Endothelial cell of umbilical vein (primary cell): ENCODE data around the gene SDCCAG8. TPM values are rescaled to one million over a fixed set of nuclear protein-coding genes. Genes with fewer than 3 reads are reported as not detected.

Experiments
- BruUV-seq: library from RNA; stranded (reverse); fragments of 400-500 nt; replicated peaks from 2 replicates; lab custom pipeline; 2021; lab: Mats Ljungman, UMichigan
- CTCF ChIA-PET: fragments of 300-600, 350-600 bp; sonication (Branson Sonifier 250); formaldehyde crosslinking; loops from one replicate; lab custom pipeline; 2021; ENCODE audit warnings: antibody characterized with exemption, inconsistent platforms; lab: Charles Lee
- POLR2A ChIA-PET: fragments of 300-600, 350-600 bp; sonication (Branson Sonifier 250); formaldehyde crosslinking; loops from one replicate; lab custom pipeline; 2021; ENCODE audit warnings: antibody characterized with exemption, inconsistent platforms; lab: Charles Lee
- DNase-seq: peaks from one replicate; pipeline ENCODE4 v3.0.0-alpha.2; 2011; ENCODE audit warnings: low read depth, low spot score
- FAIRE-seq: peaks from 2 replicates; lab custom pipeline; 2011; peaks lifted over from hg19 to GRCh38; lab: Jason Lieb, UNC
- H2AFZ ChIP-seq: 2 replicates; pipeline ENCODE4 v1.6.0; 2012; ENCODE audit warnings: low read depth, low read length, control low read depth, inconsistent platforms
- H3K27ac ChIP-seq: 2 replicates; pipeline ENCODE4 v1.5.1; 2011; ENCODE audit warnings: low read depth, mild to moderate bottlenecking, control low read depth, low read length, moderate library complexity; ENCODE audit not compliant: insufficient read depth
- H3K27me3 ChIP-seq, 2 experiments: 2 replicates each; pipeline versions ENCODE4 v1.6.0 to v1.6.1; 2011; ENCODE audit warnings: low read length in 2 of 2, mixed read lengths in 1 of 2; ENCODE audit not compliant: control insufficient read depth in 2 of 2, insufficient read depth in 2 of 2
- H3K36me3 ChIP-seq, 2 experiments: 2 replicates in 1 of 2; 3 replicates in 1 of 2; pipeline ENCODE4 v1.5.1; 2011; ENCODE audit warnings: low read length in 2 of 2, mild to moderate bottlenecking in 1 of 2, moderate library complexity in 1 of 2; ENCODE audit not compliant: control insufficient read depth in 2 of 2, insufficient read depth in 2 of 2; ENCODE audit errors: extremely low read depth in 1 of 2
- H3K4me1 ChIP-seq: 3 replicates; pipeline ENCODE4 v1.5.1; 2011; ENCODE audit warnings: mild to moderate bottlenecking, low read length; ENCODE audit not compliant: control insufficient read depth, insufficient read depth; ENCODE audit errors: extremely low read depth
- H3K4me2 ChIP-seq: 2 replicates; pipeline ENCODE4 v1.6.1; 2011; ENCODE audit warnings: low read length, control low read depth, mixed read lengths; ENCODE audit not compliant: insufficient read depth
- H3K4me3 ChIP-seq, 3 experiments: fragments of 200-600 bp in 1 of 3; sonication (generic), shearing (Covaris generic) in 1 of 3; replicated peaks in 1 of 3; 2 replicates each; pipeline ENCODE4 v1.5.1; 2011 to 2016; ENCODE audit warnings: control low read depth in 3 of 3, low read length in 3 of 3, mild to moderate bottlenecking in 2 of 3, inconsistent platforms in 1 of 3, low read depth in 1 of 3, moderate library complexity in 1 of 3; ENCODE audit not compliant: insufficient read depth in 1 of 3
- H3K79me2 ChIP-seq: 2 replicates; pipeline ENCODE4 v1.6.0; 2012; ENCODE audit warnings: low read length, inconsistent platforms; ENCODE audit not compliant: control insufficient read depth, insufficient read depth
- H3K9ac ChIP-seq: replicated peaks from 2 replicates; pipeline ENCODE3; 2011; ENCODE audit warnings: low read length, control low read depth; ENCODE audit not compliant: insufficient read depth; ENCODE audit errors: extremely low read depth
- H3K9me1 ChIP-seq: replicated peaks from 3 replicates; pipeline ENCODE4 v1.6.0; 2011; ENCODE audit warnings: mild to moderate bottlenecking, low read length; ENCODE audit not compliant: control insufficient read depth, insufficient read depth; ENCODE audit errors: extremely low read depth
- H3K9me3 ChIP-seq: replicated peaks from 2 replicates; pipeline ENCODE4 v1.5.1; 2012; ENCODE audit warnings: low read length, inconsistent platforms; ENCODE audit not compliant: control insufficient read depth, insufficient read depth
- H4K20me1 ChIP-seq: replicated peaks from 2 replicates; pipeline ENCODE3; 2011; ENCODE audit warnings: mild to moderate bottlenecking, low read length; ENCODE audit not compliant: control insufficient read depth, insufficient read depth; ENCODE audit errors: extremely low read depth
- EZH2 ChIP-seq: IDR thresholded peaks from 2 replicates; pipeline ENCODE4 v1.6.1; 2012; ENCODE audit warnings: borderline replicate concordance, low read depth, mild to moderate bottlenecking, moderate library complexity, low read length, inconsistent platforms; ENCODE audit not compliant: severe bottlenecking
- FOS ChIP-seq: IDR thresholded peaks from 2 replicates; pipeline ENCODE4 v1.6.1; 2011; ENCODE audit warnings: mild to moderate bottlenecking, low read length, moderate library complexity, borderline replicate concordance; ENCODE audit not compliant: insufficient read depth
- GATA2 ChIP-seq: IDR thresholded peaks from 2 replicates; pipeline ENCODE4 v1.7.0; 2011; ENCODE audit warnings: low read depth, mild to moderate bottlenecking, moderate library complexity, mixed read lengths, low read length; ENCODE audit not compliant: insufficient read length, insufficient read depth
- JUN ChIP-seq: IDR thresholded peaks from 2 replicates; pipeline ENCODE4 v1.6.1; 2011; ENCODE audit warnings: borderline replicate concordance, low read depth; ENCODE audit not compliant: insufficient read length, insufficient read depth
- MYC ChIP-seq: IDR thresholded peaks from one replicate; pipeline ENCODE4 v1.6.1; 2011; ENCODE audit warnings: mild to moderate bottlenecking, low read depth, low read length
- POLR2A ChIP-seq: IDR thresholded peaks from 2 replicates; pipeline ENCODE4 v1.6.1; 2012; ENCODE audit warnings: low read depth, mild to moderate bottlenecking, control low read depth, low read length
- POLR2AphosphoS5 ChIP-seq: IDR thresholded peaks from 2 replicates; pipeline ENCODE4 v1.6.1; 2012; ENCODE audit warnings: low read depth, mild to moderate bottlenecking, control low read depth, low read length, moderate library complexity; ENCODE audit not compliant: insufficient read depth
- dilution Hi-C: fragments of 300-500 bp; cut with MboI; formaldehyde crosslinking; loops from one replicate; pipeline ENCODE4 v1.15.0; 2019; ENCODE audit warnings: low sequenced_read_pairs; ENCODE audit not compliant: extremely low pct_ligation_motif_present
- intact Hi-C: fragments of 100-400 bp; cut with micrococcal nuclease; formaldehyde crosslinking; loops from one replicate; pipeline ENCODE4 v1.10.0; 2022
- polyA plus RNA-seq, 4 experiments: library from polyadenylated mRNA; depleted of rRNA in 3 of 4; stranded (reverse) in 3 of 4; unstranded in 1 of 4; fragments of >200 nt; gene quantifications; 2 replicates each; pipeline versions ENCODE4 v1.2.1 to v1.2.3, GENCODE V29; 2011 to 2012; ENCODE audit warnings: missing spikeins in 1 of 4
- total RNA-seq: library from RNA; stranded (reverse); gene quantifications from 2 replicates; pipeline ENCODE4 v1.2.3, GENCODE V29; 2021
- TF ChIP-seq, protein P1 (sequence below), 2 donors: IDR thresholded peaks; 1 replicate in 1 of 2; 2 replicates in 1 of 2; pipeline ENCODE4 v1.5.1; 2011; ENCODE audit warnings: low read length in 2 of 2, mild to moderate bottlenecking in 2 of 2, moderate library complexity in 2 of 2, control low read depth in 1 of 2, inconsistent platforms in 1 of 2, low read depth in 1 of 2; ENCODE audit not compliant: insufficient read depth in 1 of 2; ENCODE audit errors: extremely low read depth in 1 of 2
- TF ChIP-seq, protein P2 (sequence below): IDR thresholded peaks from 2 replicates; pipeline ENCODE4 v1.6.1; 2011; ENCODE audit not compliant: insufficient read depth, insufficient read length

The SDCCAG8 gene
- total and polyA plus RNA-seq, 2 donors (not counting 3 experiments of a cell fraction or from before 2014, with no cell fraction given): 14.6 to 25.7 TPM

DNA sequence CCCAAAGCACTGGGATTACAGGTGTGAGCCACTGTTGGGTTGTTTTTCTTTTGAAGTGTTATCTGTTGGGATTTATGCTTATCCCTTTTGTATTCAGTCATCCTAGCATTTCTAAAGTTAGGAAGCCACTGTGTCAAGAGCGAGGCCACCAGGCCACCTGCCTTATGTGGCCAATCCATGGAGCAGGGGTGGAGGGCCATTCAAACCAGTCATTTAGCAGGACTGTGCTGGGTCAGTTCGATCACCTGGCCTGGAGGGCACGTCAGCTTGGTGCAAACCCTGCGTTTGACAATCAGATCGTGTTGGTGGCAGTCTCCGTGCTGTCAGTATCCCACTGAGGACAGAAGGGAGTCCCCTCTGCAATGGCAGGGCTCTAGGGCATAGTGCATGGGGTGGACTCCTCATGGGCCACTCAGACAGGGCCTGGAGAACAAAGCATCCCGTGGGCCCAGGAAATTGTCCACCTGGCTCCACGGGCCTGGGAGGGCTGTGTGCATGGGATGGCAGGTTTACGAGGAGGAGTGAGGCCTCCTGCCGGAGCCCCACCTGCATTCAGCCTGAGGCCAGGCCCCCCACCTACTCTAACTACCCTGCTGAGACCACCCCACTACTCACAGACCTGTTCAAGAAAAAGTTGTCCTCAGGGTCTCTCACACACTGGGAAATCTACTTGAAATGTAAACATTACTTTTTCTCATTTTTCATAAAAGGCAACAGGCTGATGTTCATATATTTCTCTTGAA lies 242.3 kb downstream of the SDCCAG8 start:
- no peak for FAIRE-seq
- H3K27me3 ChIP-seq: no peaks in the 10 kb centered on the region
- no peaks in the 10 kb centered on the region for H3K4me1 ChIP-seq
- H3K9ac ChIP-seq: no peak overlapping the region
- no peak for DNase-seq
- no peaks in the 10 kb centered on the region for H3K79me2 ChIP-seq
- H3K27ac ChIP-seq: no peak overlapping the region
- H3K4me3 ChIP-seq: no peak overlapping the region
- H3K4me2 ChIP-seq: no peak overlapping the region
- H3K36me3 ChIP-seq: peaks cover 0 to 7% of the 10 kb centered on the region in 2 experiments
- TF ChIP-seq MYC (no peak), JUN (no peak), POLR2A (no peak), GATA2 (no peak), EZH2 (no peak), POLR2AphosphoS5 (no peak), FOS (no peak)
- TF ChIP-seq, protein P1, sequence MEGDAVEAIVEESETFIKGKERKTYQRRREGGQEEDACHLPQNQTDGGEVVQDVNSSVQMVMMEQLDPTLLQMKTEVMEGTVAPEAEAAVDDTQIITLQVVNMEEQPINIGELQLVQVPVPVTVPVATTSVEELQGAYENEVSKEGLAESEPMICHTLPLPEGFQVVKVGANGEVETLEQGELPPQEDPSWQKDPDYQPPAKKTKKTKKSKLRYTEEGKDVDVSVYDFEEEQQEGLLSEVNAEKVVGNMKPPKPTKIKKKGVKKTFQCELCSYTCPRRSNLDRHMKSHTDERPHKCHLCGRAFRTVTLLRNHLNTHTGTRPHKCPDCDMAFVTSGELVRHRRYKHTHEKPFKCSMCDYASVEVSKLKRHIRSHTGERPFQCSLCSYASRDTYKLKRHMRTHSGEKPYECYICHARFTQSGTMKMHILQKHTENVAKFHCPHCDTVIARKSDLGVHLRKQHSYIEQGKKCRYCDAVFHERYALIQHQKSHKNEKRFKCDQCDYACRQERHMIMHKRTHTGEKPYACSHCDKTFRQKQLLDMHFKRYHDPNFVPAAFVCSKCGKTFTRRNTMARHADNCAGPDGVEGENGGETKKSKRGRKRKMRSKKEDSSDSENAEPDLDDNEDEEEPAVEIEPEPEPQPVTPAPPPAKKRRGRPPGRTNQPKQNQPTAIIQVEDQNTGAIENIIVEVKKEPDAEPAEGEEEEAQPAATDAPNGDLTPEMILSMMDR (IDR thresholded peaks at IDR 0.05; ENCODE audit: extremely low read depth in 1 of 2, insufficient read depth in 1 of 2, low read depth in 1 of 2, low read length in 2 of 2): no peak
- TF ChIP-seq, protein P2, sequence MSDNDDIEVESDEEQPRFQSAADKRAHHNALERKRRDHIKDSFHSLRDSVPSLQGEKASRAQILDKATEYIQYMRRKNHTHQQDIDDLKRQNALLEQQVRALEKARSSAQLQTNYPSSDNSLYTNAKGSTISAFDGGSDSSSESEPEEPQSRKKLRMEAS: no peak
- BruUV-seq: no TSS peak
- intact Hi-C loops (no loop called here), dilution Hi-C loops (no loop called here)
- ChIA-PET CTCF (no interaction called here), POLR2A (no interaction called here)
- H3K9me3 ChIP-seq: no peaks in the 10 kb centered on the region
- H4K20me1 ChIP-seq: no peaks in the 10 kb centered on the region
- no peaks in the 10 kb centered on the region for H3K9me1 ChIP-seq
- H2AFZ ChIP-seq: no peak overlapping the region
